WI38 (cell line): Measurements from ENCODE around the gene OBSCN.
"Not testable (repeated sequence)": the region's sequence is repeated elsewhere in the genome, so short reads cannot be mapped to it uniquely, and the experiment has no call there.

Experiments used
- H3K4me3 ChIP-seq: 2 replicates; pipeline ENCODE4 v1.5.1; 2011; ENCODE audit warnings: low read depth, mild to moderate bottlenecking, control low read depth, low read length
- TF ChIP-seq, protein P1 (sequence below): IDR thresholded peaks from 2 replicates; pipeline ENCODE4 v1.5.1; 2012; ENCODE audit warnings: low read depth, mild to moderate bottlenecking, control low read depth, low read length

The OBSCN gene

DNA sequence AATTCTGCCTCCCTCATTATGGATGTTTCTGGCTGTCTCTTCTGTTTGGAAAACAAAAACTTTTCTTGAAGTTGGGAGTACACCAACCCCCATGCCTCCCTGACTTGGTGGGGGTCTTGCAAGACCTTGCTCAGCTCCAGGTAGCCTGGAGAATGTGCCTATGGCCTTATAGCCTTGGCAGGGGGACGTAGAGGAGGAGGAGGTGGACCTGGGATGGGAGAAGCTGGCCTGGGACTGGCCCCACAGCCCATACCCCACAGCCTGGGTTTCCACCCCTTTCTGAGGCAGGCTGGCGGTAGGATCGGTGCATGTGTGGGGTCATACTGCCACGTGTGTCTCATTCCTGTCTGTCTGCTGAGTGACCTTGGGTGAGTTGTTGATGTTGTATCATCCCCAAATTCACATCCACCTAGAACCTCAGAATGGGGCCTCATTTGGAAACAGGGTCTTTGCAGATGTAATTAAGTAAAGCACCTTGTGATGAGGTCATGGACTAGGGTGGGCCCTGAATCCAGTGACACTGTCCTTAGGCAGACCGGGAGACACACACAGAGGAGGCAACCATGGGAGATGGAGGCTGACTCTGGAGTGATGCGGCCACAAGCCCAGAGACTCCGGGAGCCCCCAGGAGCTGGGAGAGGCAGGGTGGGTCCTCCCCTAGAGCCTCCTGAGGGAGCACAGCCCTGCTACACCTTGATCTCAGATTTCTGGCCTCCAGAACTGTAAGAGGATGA is 18.5 kb downstream of the OBSCN start:
- TF ChIP-seq, protein P1, sequence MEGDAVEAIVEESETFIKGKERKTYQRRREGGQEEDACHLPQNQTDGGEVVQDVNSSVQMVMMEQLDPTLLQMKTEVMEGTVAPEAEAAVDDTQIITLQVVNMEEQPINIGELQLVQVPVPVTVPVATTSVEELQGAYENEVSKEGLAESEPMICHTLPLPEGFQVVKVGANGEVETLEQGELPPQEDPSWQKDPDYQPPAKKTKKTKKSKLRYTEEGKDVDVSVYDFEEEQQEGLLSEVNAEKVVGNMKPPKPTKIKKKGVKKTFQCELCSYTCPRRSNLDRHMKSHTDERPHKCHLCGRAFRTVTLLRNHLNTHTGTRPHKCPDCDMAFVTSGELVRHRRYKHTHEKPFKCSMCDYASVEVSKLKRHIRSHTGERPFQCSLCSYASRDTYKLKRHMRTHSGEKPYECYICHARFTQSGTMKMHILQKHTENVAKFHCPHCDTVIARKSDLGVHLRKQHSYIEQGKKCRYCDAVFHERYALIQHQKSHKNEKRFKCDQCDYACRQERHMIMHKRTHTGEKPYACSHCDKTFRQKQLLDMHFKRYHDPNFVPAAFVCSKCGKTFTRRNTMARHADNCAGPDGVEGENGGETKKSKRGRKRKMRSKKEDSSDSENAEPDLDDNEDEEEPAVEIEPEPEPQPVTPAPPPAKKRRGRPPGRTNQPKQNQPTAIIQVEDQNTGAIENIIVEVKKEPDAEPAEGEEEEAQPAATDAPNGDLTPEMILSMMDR: no peak
- H3K4me3 ChIP-seq: no peak overlapping the region

DNA sequence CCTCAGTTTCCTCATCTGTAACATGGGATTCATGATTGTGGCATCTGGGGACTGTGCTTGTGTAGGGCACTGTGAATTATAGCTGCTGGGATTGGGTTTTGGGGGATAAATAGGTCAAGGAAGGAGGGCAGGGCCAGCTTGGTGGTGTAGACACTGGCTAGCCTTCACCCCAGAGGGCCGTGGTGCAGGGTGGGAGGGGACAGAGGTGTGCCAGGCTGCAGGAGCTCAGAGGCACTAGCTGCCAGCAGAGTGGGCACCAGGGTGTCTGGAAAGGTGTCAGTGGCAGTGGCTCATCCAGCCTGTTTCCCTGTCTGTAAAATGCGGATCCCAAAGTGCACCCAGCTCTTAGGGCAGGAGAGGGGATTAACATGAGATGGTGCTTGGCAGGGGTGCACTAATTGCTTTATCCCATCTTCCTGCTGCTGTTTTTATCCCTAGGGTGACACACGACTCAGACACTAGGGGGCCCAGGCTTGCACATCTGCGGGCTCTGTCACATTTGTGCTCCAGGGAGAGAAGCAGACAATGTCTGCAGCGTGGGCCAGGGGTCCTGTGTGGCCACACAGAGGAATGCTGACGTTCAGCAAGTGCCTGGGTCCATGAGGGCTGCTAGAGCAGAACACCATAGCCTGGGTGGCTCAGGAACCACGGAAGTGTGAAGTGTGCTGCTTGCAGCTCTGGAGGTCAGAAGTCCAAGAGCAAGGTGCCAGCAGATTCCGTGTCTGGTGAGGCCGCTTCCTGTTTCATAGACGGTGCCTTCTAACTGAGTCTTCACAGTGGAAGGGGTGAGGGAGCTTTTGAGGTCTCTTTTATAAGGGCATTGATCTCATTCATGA is 19.3 kb downstream of the OBSCN start:
- TF ChIP-seq, protein P1: peak; percentile 43
- H3K4me3 ChIP-seq: no peak overlapping the region

DNA sequence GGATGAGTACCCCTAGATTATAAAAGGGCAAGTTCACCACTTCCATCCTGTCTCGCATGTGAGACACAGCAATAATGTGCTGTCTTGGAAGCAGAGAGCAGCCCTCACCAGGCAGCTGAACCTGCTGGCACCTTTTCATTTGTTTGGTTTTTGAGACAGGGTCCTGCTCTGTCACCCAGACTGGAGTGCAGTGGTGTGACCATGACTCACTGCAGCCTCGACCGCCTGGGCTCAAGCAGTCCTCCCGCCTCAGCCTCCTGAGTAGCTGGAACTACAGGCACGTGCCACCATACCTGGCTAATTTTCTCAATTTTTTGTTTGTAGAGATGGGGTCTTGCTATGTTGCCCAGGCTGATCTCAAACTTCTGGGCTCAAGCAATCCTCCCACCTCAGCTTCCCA is 20.3 kb downstream of the OBSCN start:
- H3K4me3 ChIP-seq: not testable (repeated sequence)

DNA sequence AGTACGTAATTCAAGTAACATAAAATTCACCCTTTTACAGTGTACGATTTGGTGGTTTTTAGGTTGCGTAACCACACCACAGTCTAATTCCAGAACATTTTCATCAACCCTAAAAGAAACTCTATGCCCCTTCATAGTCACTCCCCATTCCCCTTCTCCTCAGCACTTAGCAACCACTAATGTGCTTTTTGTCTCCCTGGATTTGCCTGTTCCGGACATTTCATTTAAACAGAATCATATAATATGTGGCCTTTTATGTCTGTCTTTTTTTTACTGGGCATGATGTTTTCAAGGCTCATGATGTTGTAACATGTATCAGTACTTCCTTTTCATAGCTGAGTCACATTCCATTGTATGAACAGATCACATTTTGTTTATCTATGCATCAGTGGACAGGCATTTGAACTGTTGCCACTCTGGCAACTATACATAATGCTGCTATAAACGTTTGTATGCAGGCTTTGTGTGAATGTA is 20.8 kb downstream of the OBSCN start:
- TF ChIP-seq, protein P1: no peak
- no peak overlapping the region for H3K4me3 ChIP-seq

DNA sequence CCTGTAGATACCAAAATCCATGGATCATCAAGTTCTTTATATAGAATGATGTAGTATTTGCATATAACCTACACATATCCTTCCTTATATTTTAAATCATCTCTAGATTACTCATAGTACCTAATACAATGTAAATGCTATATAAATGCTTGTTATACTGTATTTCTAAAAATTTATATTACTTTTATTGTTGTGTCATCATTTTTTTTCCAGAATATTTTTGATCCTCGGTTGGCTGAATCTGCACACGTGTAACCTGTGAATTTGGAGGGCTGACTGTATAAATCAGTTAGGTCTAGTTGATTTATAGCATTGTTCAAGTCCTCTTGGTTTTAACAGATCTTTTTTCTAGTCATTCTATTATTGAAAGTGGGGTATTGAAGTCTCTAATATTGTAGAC is 23.3 kb downstream of the OBSCN start:
- no peak overlapping the region for H3K4me3 ChIP-seq
- TF ChIP-seq, protein P1: no peak

DNA sequence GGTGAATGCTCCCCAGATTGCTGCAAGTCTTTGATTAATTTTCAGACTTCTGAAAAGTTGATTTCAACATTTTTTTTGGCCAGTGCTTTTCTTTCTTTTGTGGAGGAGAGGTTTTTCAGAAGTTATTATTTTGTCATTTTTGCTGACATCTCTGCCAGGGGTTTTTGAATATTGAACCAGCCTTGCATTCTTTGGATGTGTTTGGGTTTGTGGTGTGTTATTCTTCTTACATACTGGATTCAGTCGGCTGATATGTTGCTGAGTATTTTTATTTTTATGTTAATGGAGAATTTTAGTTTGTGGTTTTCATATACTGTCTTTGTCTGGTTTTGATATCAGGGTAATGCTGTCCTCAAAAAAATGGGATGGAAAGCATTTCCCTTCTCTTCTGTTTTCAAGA is 25.3 kb downstream of the OBSCN start:
- TF ChIP-seq, protein P1: no peak
- no peak overlapping the region for H3K4me3 ChIP-seq

DNA sequence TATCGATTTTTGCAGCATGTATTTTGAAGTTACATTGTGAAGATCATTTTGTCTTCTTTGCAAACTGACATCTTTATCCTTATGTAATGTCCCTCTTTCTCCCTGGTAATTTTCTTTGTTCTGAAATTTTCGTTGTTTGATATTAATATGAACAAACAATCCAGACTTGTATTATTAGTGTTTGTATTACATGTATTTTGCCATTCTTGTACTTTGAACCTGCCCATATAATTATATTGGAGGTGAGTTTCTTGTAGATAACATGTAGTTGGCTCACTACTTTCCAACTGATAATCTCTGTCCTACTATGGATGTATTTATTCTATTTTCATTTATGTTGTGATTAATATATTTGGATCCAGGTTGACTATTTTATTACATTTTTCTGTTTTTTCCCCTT is 27.1 kb downstream of the OBSCN start:
- TF ChIP-seq, protein P1: no peak
- H3K4me3 ChIP-seq: no peak overlapping the region
